Epithelial cell of alveolus of lung (primary cell): ENCODE data around the gene PPP1R15A. TPM values are rescaled to one million over a fixed set of nuclear protein-coding genes. Genes with fewer than 3 reads are reported as not detected.

Experiments used
- total RNA-seq: library from RNA; depleted of rRNA; stranded (reverse); fragments of >200 nt; gene quantifications from 2 replicates; pipeline ENCODE4 v1.2.1, GENCODE V29; 2015

PPP1R15A gene
- 34.5 and 39.9 TPM in 2 replicates for total RNA-seq

DNA sequence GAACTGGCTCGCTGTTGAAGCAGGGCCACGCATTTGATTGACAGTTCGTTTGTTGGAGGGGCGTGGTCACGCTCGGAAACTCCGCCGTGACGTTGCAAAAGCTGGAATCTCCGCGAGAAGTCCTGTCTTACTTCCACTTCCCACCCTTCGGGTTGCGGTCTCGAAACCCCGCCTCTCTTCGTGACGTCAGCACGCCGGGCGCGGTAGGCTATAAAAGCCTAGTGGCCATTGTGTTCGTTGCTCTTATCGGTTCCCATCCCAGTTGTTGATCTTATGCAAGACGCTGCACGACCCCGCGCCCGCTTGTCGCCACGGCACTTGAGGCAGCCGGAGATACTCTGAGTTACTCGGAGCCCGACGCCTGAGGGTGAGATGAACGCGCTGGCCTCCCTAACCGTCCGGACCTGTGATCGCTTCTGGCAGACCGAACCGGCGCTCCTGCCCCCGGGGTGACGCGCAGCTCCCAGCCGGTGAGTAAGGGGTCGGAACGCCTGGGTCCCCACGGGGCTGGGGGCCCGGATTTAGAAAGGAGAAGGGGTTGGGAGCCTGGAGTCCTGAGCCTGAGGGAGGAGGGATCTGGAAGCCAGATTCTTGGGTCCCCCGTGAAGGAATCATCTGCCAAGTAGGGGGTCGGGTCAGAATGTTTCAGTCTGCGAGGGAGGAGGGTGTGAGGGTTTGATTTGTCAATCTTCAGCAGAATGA, at the start of gene PPP1R15A:
PPP1R15A (plus strand) TSS at position 240 of the 702 bp plus-strand sequence. CDS start 813 bp downstream, outside the sequence.

DNA sequence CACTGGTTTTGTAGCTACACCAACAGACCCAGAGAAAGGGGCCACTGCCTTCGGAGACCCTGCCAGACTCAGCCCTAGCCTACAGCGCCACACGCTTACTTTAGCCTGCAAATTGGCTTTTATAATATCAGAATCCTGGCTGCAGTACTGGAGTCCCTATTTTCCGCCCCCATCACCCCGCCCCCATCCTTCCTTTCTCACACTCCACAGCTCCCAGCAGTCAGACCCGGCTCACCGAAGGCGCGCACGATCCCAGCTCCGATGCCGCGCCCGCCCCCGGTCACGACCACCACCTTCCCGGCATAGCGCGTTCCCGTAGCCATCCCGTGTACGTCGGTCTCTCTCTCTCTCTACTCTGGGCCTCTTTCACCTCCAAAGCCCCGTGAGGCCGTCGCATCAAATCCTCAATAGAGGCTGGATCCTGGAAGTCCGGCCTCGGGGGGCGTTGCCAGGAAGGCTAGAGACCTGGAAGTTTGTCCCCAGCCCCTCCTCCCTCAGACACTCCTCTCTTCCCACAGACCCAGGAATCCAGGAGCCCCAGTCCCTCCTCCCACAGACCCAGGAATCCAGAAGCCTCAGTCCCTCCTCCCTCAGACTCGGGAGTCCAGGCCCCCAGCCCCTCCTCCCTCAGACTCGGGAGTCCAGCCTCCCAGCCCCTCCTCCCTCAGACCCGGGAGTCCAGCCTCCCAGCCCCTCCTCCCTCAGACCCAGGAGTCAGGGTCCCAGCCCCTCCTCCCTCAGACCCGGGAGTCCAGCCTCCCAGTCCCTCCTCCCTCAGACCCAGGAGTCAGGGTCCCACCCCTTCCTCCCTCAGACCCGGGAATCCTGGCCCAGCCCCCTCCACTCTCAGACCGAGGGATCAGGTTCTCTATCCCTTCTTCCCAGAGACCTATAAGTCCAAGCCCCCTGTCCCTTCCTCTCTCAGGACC, 35.9 kb upstream of the PPP1R15A start, which contains the start of gene HSD17B14:
HSD17B14 (minus strand) TSS at position 403 of the 929 bp plus-strand sequence; CDS start at position 323, 80 bp downstream.

DNA sequence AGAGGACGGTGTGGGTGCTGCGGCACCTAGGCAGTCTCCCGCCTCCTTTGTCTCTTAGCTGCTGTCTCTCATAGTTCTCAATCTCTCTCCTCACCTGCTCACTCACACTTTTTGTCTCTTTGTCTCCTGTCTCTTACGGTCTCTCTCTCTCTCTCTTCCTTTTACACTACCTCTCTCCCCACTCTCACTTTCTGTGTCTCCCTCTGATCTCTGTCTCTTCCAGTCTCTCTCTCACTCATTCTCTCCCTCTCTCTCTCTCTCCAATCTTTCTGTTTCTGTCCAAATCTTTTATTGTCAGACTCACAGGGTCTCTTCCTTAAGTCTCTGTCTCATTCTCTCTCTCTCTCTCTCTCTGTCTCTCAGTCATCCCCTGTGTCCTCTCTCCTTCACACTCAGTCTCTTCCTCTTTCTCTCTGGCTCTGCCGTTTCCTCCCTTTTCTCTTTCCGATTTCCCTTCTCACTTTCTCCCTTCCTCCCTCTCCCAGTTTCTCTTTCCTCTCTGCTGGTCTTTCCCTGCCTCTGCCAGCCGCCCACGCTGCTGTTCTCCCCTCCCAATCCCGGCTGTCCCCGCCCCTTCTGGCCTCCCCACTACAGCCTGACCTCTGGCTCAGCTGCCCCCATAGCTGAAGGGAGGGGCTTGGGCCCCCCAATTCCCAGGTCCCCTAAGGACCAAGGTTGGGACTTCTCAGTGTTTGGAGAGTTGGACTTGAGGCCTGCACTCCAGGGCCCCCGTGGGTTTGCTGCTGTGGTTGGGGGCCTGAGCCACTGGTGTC, 3.9 kb upstream of the PPP1R15A start, which contains the start of gene PLEKHA4:
PLEKHA4 (minus strand) TSS at position 504 of the 773 bp plus-strand sequence. CDS start 997 bp downstream, outside the sequence.

DNA sequence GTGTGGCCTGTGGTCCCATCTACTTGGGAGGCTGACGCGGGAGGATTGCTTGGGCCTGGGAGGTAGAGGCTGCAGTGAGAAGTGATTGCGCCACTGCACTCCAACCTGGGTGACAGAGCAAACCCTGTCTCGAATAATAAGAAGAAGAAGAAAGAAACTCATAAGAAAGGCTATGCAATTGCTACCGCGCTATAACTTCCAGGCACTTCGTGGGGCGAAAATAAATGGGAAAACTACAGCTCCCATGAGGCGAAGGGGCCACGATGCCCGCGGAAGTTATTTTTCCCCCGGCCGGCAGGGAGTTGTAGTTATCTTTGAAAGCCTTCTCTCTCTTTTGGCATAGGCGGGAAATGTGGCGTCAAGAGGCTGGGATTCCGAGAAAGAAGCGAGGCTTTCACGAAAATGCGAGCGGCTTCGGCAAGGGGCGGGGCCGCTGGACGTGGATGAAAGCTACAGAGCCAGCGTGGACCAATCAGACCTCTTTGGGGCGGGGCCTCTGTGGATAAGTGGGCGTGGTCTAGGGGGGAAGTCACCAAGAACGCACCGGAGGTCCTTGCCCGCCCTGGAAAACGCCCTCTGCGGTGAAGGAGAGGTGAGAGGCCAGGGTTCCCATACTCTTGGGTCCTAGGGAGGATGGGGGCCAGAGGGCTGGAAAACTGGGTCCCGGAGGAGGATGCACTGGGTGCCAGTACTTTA, 27.7 kb downstream of the PPP1R15A start, which contains the start of gene NUCB1:
NUCB1 (plus strand) TSS at position 532 of the 696 bp plus-strand sequence. CDS start 485 bp downstream, outside the sequence.

Other genes starting within 250 kb of the PPP1R15A start
- 1.2 and 33.1 TPM in 2 replicates for gene DBP, start 235.0 kb upstream of the PPP1R15A start, total RNA-seq
- 1.3 and 4.6 TPM in 2 replicates for gene CA11, start 226.2 kb upstream of the PPP1R15A start, total RNA-seq
- 0.72 TPM in 1 of 2 replicates, not detected in the other for gene NTN5, start 199.4 kb upstream of the PPP1R15A start, total RNA-seq
- 0.13 TPM in 1 of 2 replicates, not detected in the other for gene FUT2, start 176.4 kb upstream of the PPP1R15A start, total RNA-seq
- gene MAMSTR, start 152.7 kb upstream of the PPP1R15A start, total RNA-seq: 0.56 and 1.6 TPM in 2 replicates
- gene RASIP1, start 131.8 kb upstream of the PPP1R15A start, total RNA-seq: 3.4 and 8.3 TPM in 2 replicates
- gene IZUMO1, start 125.5 kb upstream of the PPP1R15A start, total RNA-seq: 0.56 TPM in 1 of 2 replicates, not detected in the other
- 0.39 TPM in 1 of 2 replicates, not detected in the other for gene FUT1, start 119.8 kb upstream of the PPP1R15A start, total RNA-seq
- gene FGF21, start 116.9 kb upstream of the PPP1R15A start, total RNA-seq: not detected in 2 replicates
- gene BCAT2, start 61.4 kb upstream of the PPP1R15A start, total RNA-seq: 54.6 and 56.7 TPM in 2 replicates
- 4.0 and 4.6 TPM in 2 replicates for gene HSD17B14, start 35.9 kb upstream of the PPP1R15A start, total RNA-seq
- gene PLEKHA4, start 3.8 kb upstream of the PPP1R15A start, total RNA-seq: 18.4 and 23.8 TPM in 2 replicates
- gene TULP2, start 26.3 kb downstream of the PPP1R15A start, total RNA-seq: not detected in 2 replicates
- 337 and 467 TPM in 2 replicates for gene NUCB1, start 27.9 kb downstream of the PPP1R15A start, total RNA-seq
- gene DHDH, start 61.3 kb downstream of the PPP1R15A start, total RNA-seq: 0.16 TPM in 1 of 2 replicates, not detected in the other
- gene BAX, start 82.5 kb downstream of the PPP1R15A start, total RNA-seq: 111 and 161 TPM in 2 replicates
- 4,137 and 8,306 TPM in 2 replicates for gene FTL, start 92.9 kb downstream of the PPP1R15A start, total RNA-seq
- 47.3 and 78.4 TPM in 2 replicates for gene GYS1, start 120.9 kb downstream of the PPP1R15A start, total RNA-seq
- 111 and 241 TPM in 2 replicates for gene RUVBL2, start 121.5 kb downstream of the PPP1R15A start, total RNA-seq
- gene LHB, start 144.7 kb downstream of the PPP1R15A start, total RNA-seq: 0.52 and 1.2 TPM in 2 replicates
- gene CGB3, start 151.9 kb downstream of the PPP1R15A start, total RNA-seq: 1.3 TPM in 1 of 2 replicates, not detected in the other
- gene CGB2, start 159.5 kb downstream of the PPP1R15A start, total RNA-seq: not detected in 2 replicates
- not detected in 2 replicates for gene CGB1, start 164.5 kb downstream of the PPP1R15A start, total RNA-seq
- gene CGB5, start 171.4 kb downstream of the PPP1R15A start, total RNA-seq: 12.3 TPM in 1 of 2 replicates, not detected in the other
- gene CGB8, start 176.7 kb downstream of the PPP1R15A start, total RNA-seq: 0.91 TPM in 1 of 2 replicates, not detected in the other
- 0.40 and 2.7 TPM in 2 replicates for gene CGB7, start 185.3 kb downstream of the PPP1R15A start, total RNA-seq
- gene NTF4, start 192.4 kb downstream of the PPP1R15A start, total RNA-seq: not detected in 2 replicates
- not detected in 2 replicates for gene KCNA7, start 200.3 kb downstream of the PPP1R15A start, total RNA-seq
- 119 and 145 TPM in 2 replicates for gene SNRNP70, start 213.0 kb downstream of the PPP1R15A start, total RNA-seq
- 3.1 and 7.0 TPM in 2 replicates for gene LIN7B, start 241.9 kb downstream of the PPP1R15A start, total RNA-seq
- 0.32 and 4.8 TPM in 2 replicates for gene C19orf73, start 246.7 kb downstream of the PPP1R15A start, total RNA-seq
- gene PPFIA3, start 247.1 kb downstream of the PPP1R15A start, total RNA-seq: 2.1 and 8.9 TPM in 2 replicates